Effector memory CD4-positive, alpha-beta T cell (primary cell): ENCODE measurements around the gene HOXD4.

ENCODE experiments used
- DNase-seq, 3 donors: peaks; one replicate each; pipeline ENCODE4 v3.0.0-alpha.2; 2020
- H3K27ac ChIP-seq: 2 replicates; pipeline ENCODE4 v1.7.0; 2013; ENCODE audit warnings: mild to moderate bottlenecking, low read length, moderate library complexity; ENCODE audit not compliant: insufficient read depth, poor library complexity, severe bottlenecking
- H3K27me3 ChIP-seq: replicated peaks from 2 replicates; pipeline ENCODE4 v1.7.0; 2013; ENCODE audit warnings: mild to moderate bottlenecking, low read length; ENCODE audit not compliant: insufficient read depth, control insufficient read depth, poor library complexity, severe bottlenecking
- H3K36me3 ChIP-seq: 2 replicates; pipeline ENCODE4 v1.7.0; 2013; ENCODE audit warnings: mild to moderate bottlenecking, low read length, moderate library complexity; ENCODE audit not compliant: control insufficient read depth, insufficient read depth
- H3K4me1 ChIP-seq: 2 replicates; pipeline ENCODE4 v1.7.0; 2013; ENCODE audit warnings: low read length, mild to moderate bottlenecking; ENCODE audit not compliant: control insufficient read depth, insufficient read depth, poor library complexity, severe bottlenecking
- H3K4me3 ChIP-seq: 2 replicates; pipeline ENCODE4 v1.7.0; 2013; ENCODE audit warnings: low read length, low read depth, mild to moderate bottlenecking; ENCODE audit not compliant: insufficient read depth, poor library complexity, severe bottlenecking
- H3K9me3 ChIP-seq: 2 replicates; pipeline ENCODE4 v1.7.0; 2013; ENCODE audit warnings: mild to moderate bottlenecking, low read length, moderate library complexity; ENCODE audit not compliant: control insufficient read depth

HOXD4 gene

DNA sequence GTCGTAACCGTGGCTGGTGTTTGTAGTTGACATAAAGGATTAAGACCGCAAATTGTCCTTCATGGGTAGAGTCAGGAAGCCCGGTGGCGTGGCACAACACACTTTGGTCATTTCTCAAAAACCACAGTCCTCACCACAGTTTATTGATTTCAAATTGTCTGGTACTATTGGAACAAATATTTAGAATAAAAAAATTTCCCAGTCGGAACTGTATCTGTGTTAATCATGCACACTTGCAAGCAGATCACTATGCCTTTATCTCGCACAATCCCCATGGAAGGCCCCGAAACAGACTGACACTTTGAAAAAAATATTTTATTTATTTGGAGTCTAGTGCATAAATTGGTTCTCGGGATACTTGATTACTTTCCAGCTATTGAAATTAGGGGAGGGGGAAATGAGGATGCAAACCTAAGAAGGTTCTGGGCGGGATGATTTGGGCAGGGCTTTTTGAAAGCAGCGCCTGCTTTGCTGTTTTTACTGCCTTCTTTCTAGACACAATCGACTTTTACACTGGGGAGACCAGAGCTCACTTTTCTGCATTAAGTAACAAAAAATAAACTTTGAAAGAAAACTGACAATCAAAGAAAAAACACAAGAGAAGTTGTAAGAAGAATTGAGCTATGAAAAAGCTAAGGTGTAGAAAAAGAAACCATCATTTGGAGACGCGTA is 21.7 kb downstream of the HOXD4 start:
- no peak overlapping the region for H3K27ac ChIP-seq
- H3K27me3 ChIP-seq = peaks cover 43% of the 10 kb centered on the region
- H3K4me1 ChIP-seq = no peaks in the 10 kb centered on the region
- H3K9me3 ChIP-seq = no peaks in the 10 kb centered on the region
- H3K4me3 ChIP-seq = no peak overlapping the region
- no peak for DNase-seq
- H3K36me3 ChIP-seq = no peaks in the 10 kb centered on the region

GRCh38 chr2:176173567-176174381 is 22.4 kb downstream of the HOXD4 start:
- Histone ChIP-seq H3K4me3 (no peak overlapping the region), H3K4me1 (no peaks in the 10 kb centered on the region), H3K27me3 (peaks cover 50% of the 10 kb centered on the region), H3K9me3 (no peaks in the 10 kb centered on the region), H3K36me3 (no peaks in the 10 kb centered on the region), H3K27ac (no peak overlapping the region)
- DNase-seq = no peak

DNA sequence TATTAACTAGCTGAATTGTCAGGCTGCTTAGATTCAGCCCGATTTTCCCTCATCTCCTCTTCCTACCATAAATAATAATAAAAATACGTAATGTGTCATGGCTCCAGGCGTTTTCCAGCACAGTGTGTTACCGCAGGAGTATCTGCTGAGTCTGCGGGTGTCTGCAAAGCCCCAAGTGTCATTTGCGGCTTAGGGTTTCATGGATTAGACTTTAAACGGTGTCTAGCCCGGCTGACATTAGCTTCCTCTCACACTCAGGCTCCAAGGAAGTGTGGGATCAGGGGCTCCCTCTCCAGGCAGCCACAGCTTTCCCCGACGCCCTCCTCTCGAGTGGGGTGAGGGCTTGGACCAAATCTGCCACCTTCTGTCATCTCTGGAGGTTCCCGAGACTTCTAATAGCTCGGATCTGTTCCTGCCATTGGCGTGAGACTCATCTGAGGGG is 23.1 kb downstream of the HOXD4 start:
- Histone ChIP-seq H3K4me1 (no peaks in the 10 kb centered on the region), H3K9me3 (no peaks in the 10 kb centered on the region), H3K27me3 (peaks cover 54% of the 10 kb centered on the region), H3K36me3 (no peaks in the 10 kb centered on the region), H3K4me3 (no peak overlapping the region), H3K27ac (no peak overlapping the region)
- no peak for DNase-seq

GRCh38 chr2:176174824-176175708 is 23.7 kb downstream of the HOXD4 start:
- Histone ChIP-seq H3K4me3 (no peak overlapping the region), H3K27ac (no peak overlapping the region), H3K36me3 (no peaks in the 10 kb centered on the region), H3K9me3 (no peaks in the 10 kb centered on the region), H3K27me3 (peaks cover 61% of the 10 kb centered on the region), H3K4me1 (no peaks in the 10 kb centered on the region)
- DNase-seq = no peak

DNA sequence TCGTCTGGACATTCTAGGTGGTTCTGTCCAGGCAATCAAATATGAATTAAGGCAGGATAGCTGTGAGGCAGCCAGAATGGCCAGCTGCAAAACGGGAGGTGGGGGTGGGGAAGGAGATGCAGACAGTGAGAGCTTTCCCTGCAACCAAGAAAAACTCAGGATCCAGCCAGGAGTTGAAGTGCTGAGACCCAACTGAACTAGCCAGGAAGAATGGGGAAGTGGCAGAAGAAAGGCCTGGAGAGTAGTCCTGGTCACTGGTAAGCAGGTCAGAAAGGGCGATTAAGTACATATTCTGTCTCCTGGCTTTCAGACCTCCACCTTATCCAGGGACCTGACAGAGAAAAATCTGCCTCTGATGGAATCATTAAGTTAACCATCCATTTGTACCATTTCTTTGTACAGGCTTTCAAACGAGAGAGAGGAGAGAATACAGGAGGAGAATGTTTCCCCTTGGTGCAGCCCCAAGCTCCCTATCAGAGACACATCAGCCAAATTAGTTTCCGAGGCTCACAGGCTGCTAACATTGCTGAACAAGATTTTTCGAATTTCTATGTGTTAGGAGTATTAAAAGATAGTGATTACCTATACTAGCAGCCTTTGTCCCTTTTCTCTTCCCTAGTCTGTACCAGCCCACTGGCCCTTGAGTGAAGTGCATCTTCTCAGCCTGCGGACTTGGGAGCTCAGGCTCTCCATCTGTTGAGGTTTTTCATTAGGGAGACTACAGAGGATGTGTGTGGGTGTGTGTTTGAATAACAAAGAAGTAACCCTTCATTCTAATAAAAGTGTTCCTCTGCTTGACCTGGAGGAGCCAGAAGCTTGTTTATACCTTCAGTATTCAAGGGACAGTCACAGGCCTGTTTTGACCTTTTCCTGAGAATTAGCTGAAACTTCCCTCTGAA is 24.6 kb downstream of the HOXD4 start:
- H3K4me3 ChIP-seq = no peak overlapping the region
- no peaks in the 10 kb centered on the region for H3K4me1 ChIP-seq
- DNase-seq = no peak
- H3K36me3 ChIP-seq = no peaks in the 10 kb centered on the region
- peaks cover 61% of the 10 kb centered on the region for H3K27me3 ChIP-seq
- no peak overlapping the region for H3K27ac ChIP-seq
- H3K9me3 ChIP-seq = no peaks in the 10 kb centered on the region

DNA sequence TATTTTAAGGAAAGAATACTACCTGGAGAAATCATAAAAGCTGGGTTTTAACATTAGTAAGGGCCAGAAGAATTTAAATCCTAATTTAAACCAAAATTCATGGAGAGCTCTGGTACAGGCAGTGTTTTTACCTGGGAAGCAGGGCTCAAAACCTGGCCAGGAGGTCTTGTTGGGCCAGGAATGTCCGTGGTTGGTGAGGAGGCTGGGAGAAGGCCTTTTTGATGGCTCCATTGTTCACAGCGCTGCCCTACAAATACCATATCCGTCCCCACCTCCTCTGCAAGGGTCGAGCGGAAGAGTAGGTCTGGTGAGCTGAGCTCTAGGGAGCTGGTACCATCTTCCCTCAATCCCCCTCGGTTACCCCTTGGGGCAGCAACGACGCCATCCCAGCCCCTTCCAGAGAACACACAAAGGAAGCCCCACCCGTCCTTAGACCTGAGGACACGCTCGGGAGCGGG is 26.3 kb downstream of the HOXD4 start:
- Histone ChIP-seq H3K27me3 (peaks cover 60% of the 10 kb centered on the region), H3K36me3 (no peaks in the 10 kb centered on the region), H3K4me1 (no peaks in the 10 kb centered on the region), H3K27ac (no peak overlapping the region), H3K9me3 (no peaks in the 10 kb centered on the region), H3K4me3 (no peak overlapping the region)
- DNase-seq = no peak

DNA sequence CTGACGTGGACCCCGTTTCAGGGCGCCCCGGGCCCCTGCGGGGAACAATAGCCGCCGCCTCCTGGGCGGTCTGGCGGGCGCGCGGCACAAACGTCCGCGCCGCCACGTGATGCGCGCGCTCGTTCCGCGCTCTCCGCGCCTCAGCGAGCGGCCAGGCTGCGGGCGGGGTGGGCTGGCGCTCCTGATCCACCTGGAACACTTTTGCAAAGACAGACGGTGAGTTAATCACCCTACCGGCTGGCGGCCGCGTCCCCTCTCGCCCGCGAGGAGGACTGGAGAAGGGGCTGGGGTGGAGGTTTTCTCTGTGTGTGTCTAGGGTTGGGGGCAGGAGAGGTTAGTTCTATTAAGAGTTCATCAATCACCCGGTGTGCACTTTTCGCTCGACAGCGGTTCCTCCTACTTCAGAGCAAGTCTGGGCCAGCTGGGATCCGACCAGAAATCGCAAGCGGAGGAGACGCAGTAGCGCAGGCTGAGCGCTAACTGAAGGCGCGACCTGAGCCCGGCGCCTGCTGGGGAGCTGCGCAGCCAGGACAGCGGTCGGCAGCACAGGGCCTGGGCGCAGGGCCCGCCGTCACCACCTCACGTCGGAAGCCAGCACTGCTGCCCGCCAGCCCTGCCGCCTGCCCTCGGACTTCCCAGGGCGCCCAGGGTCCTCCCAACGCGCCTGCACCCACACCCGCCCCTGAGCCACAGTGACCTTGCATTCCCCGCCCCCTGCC is 26.8 kb downstream of the HOXD4 start:
- Histone ChIP-seq H3K36me3 (no peaks in the 10 kb centered on the region), H3K4me1 (no peaks in the 10 kb centered on the region), H3K4me3 (no peak overlapping the region), H3K27me3 (peaks cover 58% of the 10 kb centered on the region), H3K9me3 (no peaks in the 10 kb centered on the region), H3K27ac (no peak overlapping the region)
- no peak for DNase-seq

DNA sequence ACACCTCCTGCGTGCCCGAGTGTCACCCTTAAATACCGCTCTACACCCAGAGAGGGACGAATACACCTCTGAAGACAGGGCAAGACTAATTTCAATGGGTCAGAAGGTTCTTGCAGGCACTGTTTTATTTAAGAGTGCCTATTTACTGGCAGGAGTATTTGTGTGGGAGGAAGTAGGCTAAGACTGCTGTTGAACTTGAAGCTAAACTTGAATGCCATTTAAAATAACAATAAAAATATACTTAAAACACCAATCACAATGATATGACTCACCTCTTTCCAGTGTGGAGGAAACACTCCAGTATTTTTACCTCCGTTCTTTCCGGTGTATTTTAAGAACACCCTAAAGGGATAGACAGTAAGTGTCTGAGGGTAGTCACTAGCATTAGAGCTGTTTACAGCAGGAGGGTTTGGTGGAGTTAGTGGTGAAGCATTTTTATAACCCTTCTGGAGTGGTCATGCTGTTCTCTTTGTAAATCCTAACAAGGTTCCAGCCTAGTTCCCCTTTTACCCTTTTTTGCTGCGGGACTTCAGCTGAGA is 27.5 kb downstream of the HOXD4 start:
- H3K27ac ChIP-seq = no peak overlapping the region
- no peak for DNase-seq
- peaks cover 57% of the 10 kb centered on the region for H3K27me3 ChIP-seq
- no peak overlapping the region for H3K4me3 ChIP-seq
- no peaks in the 10 kb centered on the region for H3K36me3 ChIP-seq
- H3K9me3 ChIP-seq = no peaks in the 10 kb centered on the region
- H3K4me1 ChIP-seq = no peaks in the 10 kb centered on the region
